Suppressor macrophage treated with lipopolysaccharide for 1 hour (primary cell): ENCODE measurements around the gene ERBB3.

Source experiments
- DNase-seq, 3 donors: peaks; one replicate each; pipeline ENCODE4 v3.0.0-alpha.2; 2020 to 2022

The ERBB3 gene

GRCh38 chr12:56141946-56142784 lies 62.2 kb downstream of the ERBB3 start:
- DNase-seq: peak; percentile 41 to 56 (median 55)

GRCh38 chr12:56143217-56143616 lies 63.3 kb downstream of the ERBB3 start:
- DNase-seq: no peak

GRCh38 chr12:56143870-56144269 lies 63.9 kb downstream of the ERBB3 start:
- no peak for DNase-seq

GRCh38 chr12:56145217-56145616 lies 65.3 kb downstream of the ERBB3 start:
- no peak for DNase-seq

- DNase-seq: no peak
Observed at GRCh38 chr12:56146492-56147460, 66.8 kb downstream of the ERBB3 start.

- DNase-seq: peak; percentile 36 to 83 (median 73)
Observed at GRCh38 chr12:56150563-56150962, 70.6 kb downstream of the ERBB3 start.

GRCh38 chr12:56151672-56152131 lies 71.7 kb downstream of the ERBB3 start:
- peak in 2 of 3 donors; percentile 28 to 30 for DNase-seq

GRCh38 chr12:56152132-56152755 lies 72.3 kb downstream of the ERBB3 start, which contains the start of gene MYL6B:
Gene MYL6B (plus strand): TSS chr12:56152587. CDS start chr12:56153919, 1,332 bp downstream.
- peak; percentile 96 to 98 (median 97) for DNase-seq
